GM13976 (cell line): ENCODE measurements around the gene DAAM1.

Source experiments
- DNase-seq: peaks from one replicate; pipeline ENCODE4 v3.0.0; 2012; ENCODE audit warnings: low spot score
- in situ Hi-C: fragments of 300-500 bp; cut with MboI; formaldehyde crosslinking; loops from one replicate; pipeline ENCODE4 v1.12.0; 2022; ENCODE audit warnings: low sequenced_read_pairs, mixed read lengths, inconsistent platforms; ENCODE audit not compliant: unreplicated experiment
- TF ChIP-seq, protein P1 (sequence below): IDR thresholded peaks from 2 replicates; pipeline ENCODE4 v1.5.1; 2012; ENCODE audit warnings: borderline replicate concordance, mild to moderate bottlenecking; ENCODE audit not compliant: insufficient read depth; ENCODE audit errors: extremely low read depth, missing control alignments, control extremely low read depth

DAAM1 gene

DNA sequence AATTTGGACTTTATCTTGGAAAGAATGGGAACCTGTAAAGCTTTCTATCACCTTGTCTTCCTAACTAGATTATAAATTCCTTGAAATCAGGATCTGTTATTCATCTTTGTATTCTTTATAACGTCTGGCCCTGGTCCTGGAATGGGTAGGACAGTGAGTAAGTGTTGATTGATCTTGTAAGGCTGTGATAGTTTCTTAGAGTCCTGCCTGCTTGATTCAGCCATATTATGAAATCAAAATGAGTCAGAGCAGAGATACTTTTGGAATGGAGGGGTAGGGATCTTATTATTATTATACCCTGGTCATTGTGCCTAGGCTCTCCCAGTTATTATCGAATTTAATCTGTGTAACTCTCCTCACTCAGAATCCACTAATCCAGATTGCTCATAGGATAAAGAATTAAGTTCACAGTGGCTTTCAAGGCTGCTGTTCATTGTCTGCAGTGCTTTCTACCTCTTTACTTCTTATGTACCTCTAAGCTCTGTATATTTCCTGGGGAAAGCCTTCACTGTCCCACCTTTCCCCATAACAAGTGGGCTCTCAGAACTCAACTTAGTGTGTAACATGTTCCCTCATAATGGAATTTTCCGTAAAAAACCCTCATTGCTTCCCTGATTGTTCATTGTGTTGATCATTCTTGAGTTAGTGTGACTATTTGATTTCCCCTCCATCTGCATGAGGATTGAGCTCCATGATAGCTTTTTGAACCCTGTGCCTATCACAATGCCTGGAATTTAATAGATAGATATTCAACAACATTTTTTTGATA is 93.3 kb downstream of the DAAM1 start:
- no peak for DNase-seq

DNA sequence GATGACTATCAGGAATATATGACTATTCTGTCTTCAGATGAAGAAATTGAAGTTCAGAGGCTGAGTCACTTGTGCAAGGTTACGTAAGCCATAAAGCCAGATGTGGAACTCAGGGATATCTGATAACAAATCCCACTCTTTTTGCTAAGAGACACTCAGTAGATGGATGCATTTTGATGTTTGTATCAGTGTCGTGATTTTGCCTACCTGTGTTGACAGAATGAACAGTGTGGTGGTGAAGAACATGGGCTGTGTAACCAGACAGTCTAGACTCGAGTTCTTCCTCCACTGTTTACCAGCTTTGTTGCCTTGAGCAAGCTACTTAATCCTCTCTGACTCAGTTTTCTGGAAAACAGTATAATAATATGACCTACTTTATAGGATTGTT is 93.9 kb downstream of the DAAM1 start:
- DNase-seq: no peak
- TF ChIP-seq, protein P1, sequence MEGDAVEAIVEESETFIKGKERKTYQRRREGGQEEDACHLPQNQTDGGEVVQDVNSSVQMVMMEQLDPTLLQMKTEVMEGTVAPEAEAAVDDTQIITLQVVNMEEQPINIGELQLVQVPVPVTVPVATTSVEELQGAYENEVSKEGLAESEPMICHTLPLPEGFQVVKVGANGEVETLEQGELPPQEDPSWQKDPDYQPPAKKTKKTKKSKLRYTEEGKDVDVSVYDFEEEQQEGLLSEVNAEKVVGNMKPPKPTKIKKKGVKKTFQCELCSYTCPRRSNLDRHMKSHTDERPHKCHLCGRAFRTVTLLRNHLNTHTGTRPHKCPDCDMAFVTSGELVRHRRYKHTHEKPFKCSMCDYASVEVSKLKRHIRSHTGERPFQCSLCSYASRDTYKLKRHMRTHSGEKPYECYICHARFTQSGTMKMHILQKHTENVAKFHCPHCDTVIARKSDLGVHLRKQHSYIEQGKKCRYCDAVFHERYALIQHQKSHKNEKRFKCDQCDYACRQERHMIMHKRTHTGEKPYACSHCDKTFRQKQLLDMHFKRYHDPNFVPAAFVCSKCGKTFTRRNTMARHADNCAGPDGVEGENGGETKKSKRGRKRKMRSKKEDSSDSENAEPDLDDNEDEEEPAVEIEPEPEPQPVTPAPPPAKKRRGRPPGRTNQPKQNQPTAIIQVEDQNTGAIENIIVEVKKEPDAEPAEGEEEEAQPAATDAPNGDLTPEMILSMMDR: no peak

More for the DNA sequence above, 93.3 kb downstream of the DAAM1 start:
- TF ChIP-seq, protein P1: no peak
- in situ Hi-C loops: no loop called here

DNA sequence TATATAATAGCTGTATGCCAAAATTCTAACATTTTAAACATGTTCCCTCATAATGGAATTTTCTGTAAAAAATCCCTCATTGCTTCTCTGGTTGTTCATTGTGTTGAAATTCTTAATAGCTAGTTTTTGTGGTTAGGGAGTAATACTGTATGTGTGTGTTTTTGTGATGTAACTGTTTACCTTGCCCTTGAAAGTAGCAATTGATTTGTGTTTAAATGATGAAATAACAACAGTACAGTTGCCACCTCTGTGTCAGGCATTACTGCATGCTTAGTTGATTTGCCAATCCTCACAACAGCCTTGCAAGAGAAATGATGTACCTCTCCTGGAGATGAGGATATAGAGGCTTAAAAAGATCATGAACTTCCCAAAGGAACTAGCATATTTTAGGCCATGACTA is 94.9 kb downstream of the DAAM1 start:
- in situ Hi-C loops: no loop called here
- TF ChIP-seq, protein P1: no peak
- no peak for DNase-seq

More for the DNA sequence above, 93.9 kb downstream of the DAAM1 start:
- in situ Hi-C loops: no loop called here

DNA sequence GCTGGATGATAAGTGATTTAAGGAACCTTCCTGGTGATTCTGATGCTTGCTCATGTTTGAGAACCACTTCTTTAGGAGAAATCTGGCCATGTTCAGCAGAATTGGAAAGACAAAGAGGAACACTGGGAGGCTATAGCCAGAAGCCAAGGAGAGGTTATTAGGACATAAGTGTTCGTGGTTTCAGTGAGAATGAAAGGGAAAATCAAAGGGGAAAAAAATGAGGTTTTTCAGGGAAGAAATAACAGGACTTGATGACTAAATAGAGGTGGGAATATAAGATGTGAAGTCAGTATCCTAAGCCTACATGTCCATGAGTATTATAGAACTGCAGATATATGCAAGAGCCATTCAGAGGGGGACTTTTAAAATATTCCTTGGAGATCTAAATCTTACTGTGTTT is 95.6 kb downstream of the DAAM1 start:
- DNase-seq: no peak
- in situ Hi-C loops: no loop called here
- TF ChIP-seq, protein P1: no peak

DNA sequence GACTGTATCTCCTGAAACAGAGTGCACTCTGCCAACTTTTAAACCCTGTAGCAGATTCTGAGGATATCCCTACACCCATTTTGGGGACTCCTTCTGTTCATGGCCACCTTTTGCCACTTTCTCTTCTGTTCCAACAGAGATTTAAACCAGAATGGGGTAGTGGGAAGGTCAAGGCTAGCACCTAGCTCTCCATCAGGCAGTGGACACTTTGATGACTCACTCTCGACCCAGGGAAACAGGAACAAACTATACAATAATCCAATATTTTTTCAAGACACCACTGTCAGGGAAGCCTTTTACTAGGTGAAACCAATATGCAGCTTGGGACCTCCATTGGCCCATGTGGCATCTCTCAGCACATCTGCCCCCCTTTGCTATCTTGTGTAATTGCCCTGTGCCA is 103.6 kb downstream of the DAAM1 start:
- TF ChIP-seq, protein P1: no peak
- in situ Hi-C loops: no loop called here
- DNase-seq: no peak

DNA sequence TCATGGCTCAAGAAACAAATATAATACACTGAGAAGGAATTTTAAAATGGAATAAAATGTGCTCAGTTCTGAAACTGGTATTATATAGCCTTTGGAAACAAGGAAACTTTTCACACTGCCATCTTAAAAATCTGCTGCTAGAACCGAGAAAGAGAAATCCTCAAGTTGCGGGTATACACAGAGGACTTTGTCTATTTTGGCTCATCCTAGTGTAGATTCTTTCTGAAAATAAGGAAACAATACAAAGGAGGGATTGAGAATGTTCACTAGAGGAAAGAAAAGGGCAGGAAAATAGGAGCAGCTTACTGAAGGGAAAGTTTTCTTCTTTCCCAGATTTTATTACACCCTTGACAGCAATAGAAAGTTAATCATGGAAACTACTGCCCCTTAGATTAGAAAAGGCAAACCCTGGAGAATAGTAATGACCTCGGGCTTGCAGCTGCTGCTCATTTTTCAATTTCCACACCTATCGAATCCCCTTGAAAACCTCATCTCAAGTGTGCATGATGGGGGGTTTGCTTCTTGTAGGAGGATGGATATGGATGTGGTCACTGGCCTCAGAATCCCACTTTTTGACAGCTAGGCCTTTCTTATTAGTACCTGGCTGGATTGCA is 104.6 kb downstream of the DAAM1 start:
- TF ChIP-seq, protein P1: no peak
- in situ Hi-C loops: no loop called here
- DNase-seq: no peak
